ENCODE data around the gene MIA. TPM values are rescaled to one million over a fixed set of nuclear protein-coding genes. Genes with fewer than 3 reads are reported as not detected.
A peak's percentile ranks its signal among the peaks of the same experiment; 100 is the strongest.

MIA gene
- total RNA-seq, 1 experiment from 2014 or later: 234 TPM

DNA sequence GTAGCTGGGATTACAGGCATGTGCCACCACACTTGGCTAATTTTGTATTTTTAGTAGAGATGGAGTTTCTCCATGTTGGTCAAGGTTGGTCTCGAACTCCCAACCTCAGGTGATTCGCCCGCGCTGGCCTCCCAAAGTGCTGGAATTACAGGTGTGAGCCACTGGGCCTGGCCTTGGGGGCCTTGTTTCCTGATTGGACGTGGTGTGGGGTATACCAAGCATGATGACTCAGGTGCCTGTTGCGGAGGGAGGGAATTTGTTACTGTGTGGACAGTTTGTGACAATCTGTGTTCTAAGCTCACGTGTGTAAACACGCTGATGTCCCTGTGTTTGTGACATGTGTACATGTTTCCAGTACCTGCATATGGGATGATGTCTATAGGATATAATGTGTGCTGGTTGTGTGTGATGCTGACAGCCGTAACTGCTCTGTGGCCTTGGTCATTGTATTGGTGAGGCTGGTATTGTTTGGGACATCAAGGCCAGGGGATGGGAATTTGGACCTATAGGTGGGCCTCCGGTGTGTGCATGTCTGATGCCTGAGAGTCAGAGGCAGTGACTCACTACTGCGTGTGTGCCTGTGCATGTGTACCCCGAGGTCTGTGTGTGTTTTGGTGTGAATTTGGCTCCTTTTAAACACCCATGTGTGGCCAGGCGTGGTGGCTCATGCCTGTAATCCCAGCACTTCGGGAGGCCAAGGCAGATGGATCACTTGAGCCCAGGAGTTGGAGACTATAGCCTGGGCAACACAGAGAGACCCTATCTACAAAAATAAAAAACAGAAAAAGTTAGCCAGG lies 22.0 kb downstream of the MIA start:
- in situ Hi-C loops (cut with HindIII; ENCODE audit: low pct_unique_long_range_greater_than_20kb, low sequenced_read_pairs): no loop called here
- DNase-seq (ENCODE audit: low read depth, low spot score): no peak

DNA sequence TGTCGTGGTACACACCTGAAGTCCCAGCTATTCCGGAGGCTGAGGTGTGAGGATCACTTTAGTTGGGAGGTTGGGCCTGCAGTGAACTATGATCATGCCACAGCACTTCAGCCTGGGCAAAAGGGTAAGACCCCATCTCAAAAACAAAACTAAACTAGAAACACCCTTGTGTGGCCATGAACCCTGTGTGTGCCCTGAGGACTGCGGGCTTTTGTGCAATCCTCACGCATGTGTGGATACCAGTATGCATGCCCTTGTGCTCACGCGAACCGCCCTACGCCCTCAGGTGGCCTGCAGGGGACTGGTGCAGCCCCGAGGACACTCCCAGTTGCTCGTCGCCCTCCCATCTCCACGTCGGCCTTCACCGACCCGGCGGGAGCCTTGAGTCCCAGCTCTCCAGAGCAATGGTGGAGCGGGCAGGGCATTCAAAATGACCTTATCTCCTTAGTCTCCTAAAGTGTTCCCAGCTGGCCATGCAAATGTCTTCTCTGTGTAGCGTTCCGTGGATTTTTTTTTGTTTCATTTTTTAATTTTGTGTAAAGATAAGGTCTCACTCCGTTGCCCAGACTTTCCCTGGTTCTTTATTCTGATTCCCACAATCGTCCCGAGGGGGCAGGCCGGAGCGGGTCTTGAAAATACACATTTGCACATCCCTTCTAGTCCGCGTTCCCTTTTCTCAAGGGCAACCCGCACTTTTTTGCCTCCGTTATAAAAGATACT lies 22.8 kb downstream of the MIA start:
- in situ Hi-C loops (cut with HindIII; ENCODE audit: low pct_unique_long_range_greater_than_20kb, low sequenced_read_pairs): no loop called here
- peak; percentile 70 for DNase-seq (ENCODE audit: low read depth, low spot score)

GRCh38 chr19:40798683-40799557 lies 23.6 kb downstream of the MIA start, which contains the start of gene EGLN2:
TSS of gene EGLN2 (plus strand) at chr19:40799191. CDS start at chr19:40800573, 1,382 bp downstream.
- peak; percentile 99 for DNase-seq (ENCODE audit: low read depth, low spot score)
- in situ Hi-C loops (cut with HindIII; ENCODE audit: low pct_unique_long_range_greater_than_20kb, low sequenced_read_pairs): no loop called here

GRCh38 chr19:40799558-40800338 lies 24.4 kb downstream of the MIA start:
- in situ Hi-C loops (cut with HindIII; ENCODE audit: low pct_unique_long_range_greater_than_20kb, low sequenced_read_pairs): no loop called here
- DNase-seq (ENCODE audit: low read depth, low spot score): peak; percentile 33

- no peak for DNase-seq (ENCODE audit: low read depth, low spot score)
- in situ Hi-C loops (cut with HindIII; ENCODE audit: low pct_unique_long_range_greater_than_20kb, low sequenced_read_pairs): no loop called here
Observed at GRCh38 chr19:40800339-40800996, 25.1 kb downstream of the MIA start.

DNA sequence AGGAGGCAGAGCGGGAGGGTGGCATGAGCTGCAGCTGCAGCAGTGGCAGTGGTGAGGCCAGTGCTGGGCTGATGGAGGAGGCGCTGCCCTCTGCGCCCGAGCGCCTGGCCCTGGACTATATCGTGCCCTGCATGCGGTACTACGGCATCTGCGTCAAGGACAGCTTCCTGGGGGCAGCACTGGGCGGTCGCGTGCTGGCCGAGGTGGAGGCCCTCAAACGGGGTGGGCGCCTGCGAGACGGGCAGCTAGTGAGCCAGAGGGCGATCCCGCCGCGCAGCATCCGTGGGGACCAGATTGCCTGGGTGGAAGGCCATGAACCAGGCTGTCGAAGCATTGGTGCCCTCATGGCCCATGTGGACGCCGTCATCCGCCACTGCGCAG lies 25.7 kb downstream of the MIA start:
- DNase-seq (ENCODE audit: low read depth, low spot score): no peak
- in situ Hi-C loops (cut with HindIII; ENCODE audit: low pct_unique_long_range_greater_than_20kb, low sequenced_read_pairs): no loop called here

- in situ Hi-C loops (cut with HindIII; ENCODE audit: low pct_unique_long_range_greater_than_20kb, low sequenced_read_pairs): no loop called here
- DNase-seq (ENCODE audit: low read depth, low spot score): no peak
Observed at GRCh38 chr19:40801426-40802299, 26.3 kb downstream of the MIA start.

- DNase-seq (ENCODE audit: low read depth, low spot score): no peak
- in situ Hi-C loops (cut with HindIII; ENCODE audit: low pct_unique_long_range_greater_than_20kb, low sequenced_read_pairs): no loop called here
Observed at GRCh38 chr19:40802300-40803169, 27.2 kb downstream of the MIA start.

DNA sequence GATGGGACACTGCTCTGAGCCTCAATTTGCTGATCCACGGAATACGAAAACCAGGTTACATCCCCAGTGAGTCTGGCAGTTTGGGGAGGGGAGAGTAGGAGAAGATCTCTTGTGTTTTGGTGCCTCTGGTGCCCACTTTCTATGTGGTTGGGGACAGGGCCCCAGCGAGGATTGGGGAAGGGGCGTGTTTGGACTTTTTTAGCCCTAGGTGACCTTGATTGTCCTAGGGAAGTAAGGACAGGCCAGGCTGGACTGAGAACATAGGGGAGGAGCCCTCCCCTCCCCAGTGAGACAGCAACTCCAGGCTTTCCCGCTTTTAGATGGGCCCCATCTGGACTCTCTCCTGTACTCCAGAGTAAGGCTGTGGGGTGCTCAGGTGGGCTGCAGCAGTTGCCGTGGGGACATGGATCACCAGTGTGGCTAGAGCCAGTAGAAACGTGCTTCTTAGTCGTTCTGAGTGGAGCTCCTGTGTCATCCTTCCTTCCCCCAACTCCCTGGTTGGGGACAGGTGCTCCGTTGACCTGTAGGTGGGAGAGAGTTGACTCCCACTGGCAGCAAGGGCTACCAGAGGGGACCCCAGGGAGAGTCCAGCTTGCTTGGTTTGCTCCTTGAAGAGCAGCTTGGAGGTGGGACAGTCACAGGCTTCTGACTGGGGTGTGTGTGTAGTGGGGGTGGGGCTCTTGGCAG lies 28.0 kb downstream of the MIA start:
- DNase-seq (ENCODE audit: low read depth, low spot score): no peak
- in situ Hi-C loops (cut with HindIII; ENCODE audit: low pct_unique_long_range_greater_than_20kb, low sequenced_read_pairs): no loop called here

DNA sequence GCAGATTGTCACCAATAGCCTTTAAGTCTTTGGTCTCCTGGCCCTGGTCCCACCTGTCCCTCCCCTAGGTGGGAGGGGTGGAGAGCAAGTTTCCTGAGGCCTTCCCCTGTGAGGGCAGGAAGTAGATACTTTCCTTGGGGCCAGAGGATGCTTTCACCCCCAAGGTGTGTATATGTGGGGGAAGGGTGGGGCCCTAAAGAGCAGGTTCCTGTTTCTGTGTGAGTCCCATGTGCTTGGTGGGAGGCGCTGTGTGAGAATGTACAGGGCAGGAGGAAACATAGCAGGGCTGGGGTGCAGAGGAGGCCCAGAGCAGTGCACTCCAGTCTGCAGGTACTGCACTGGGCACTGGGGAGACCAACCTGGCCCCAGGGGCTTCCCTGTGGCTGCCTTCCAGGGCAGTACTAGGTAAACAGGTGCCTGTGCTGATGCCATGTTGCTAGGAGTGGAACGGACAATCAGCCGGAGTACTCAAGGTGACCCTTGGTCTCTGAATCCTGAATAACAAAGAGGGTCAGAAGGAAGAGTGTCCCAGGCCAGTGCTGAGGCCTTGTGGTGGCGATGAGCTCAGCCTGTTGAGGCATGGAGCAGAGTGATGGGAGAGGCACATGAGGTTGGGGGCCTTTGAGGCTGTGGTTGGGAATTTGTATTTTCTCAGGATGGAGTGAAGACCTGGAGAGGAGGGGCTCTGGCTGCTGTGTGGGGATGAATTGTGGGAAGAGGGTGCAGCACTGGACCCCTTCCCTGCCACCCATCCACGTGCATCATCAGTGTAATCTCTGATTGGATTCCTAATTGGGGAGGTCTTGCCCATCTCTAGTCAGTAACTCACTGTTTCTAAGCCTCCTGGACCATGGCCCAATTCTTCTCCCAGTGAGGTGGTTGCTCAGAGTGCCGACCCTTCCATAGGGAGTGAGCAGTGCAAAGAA lies 28.8 kb downstream of the MIA start:
- no peak for DNase-seq (ENCODE audit: low read depth, low spot score)
- in situ Hi-C loops (cut with HindIII; ENCODE audit: low pct_unique_long_range_greater_than_20kb, low sequenced_read_pairs): no loop called here

DNA sequence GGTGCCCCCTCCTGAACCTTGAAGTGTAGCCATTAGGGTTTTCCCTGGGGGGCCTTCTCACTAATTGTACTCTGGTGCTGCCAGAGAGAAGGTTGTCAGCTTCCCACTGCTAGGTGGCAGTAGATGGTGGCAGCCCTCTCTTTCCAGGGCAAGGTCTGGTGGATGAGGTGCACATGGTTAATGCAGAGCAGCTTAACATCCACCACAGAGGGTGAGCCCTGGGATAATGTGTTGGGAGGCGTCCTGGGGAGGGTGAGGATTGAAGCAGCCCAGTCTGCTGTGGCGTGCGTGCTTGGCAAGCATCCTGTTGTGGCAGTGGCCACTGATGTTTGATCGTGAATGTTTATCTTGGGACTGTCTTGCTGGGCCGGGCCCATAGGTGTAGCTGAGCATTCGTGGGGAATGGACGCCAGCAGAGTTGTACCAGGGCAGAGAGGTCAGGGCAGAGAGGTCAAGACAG lies 29.5 kb downstream of the MIA start:
- no peak for DNase-seq (ENCODE audit: low read depth, low spot score)
- in situ Hi-C loops (cut with HindIII; ENCODE audit: low pct_unique_long_range_greater_than_20kb, low sequenced_read_pairs): no loop called here

GRCh38 chr19:40805258-40805868 lies 30.0 kb downstream of the MIA start:
- in situ Hi-C loops (cut with HindIII; ENCODE audit: low pct_unique_long_range_greater_than_20kb, low sequenced_read_pairs): no loop called here
- no peak for DNase-seq (ENCODE audit: low read depth, low spot score)

- in situ Hi-C loops (cut with HindIII; ENCODE audit: low pct_unique_long_range_greater_than_20kb, low sequenced_read_pairs): no loop called here
- peak; percentile 92 for DNase-seq (ENCODE audit: low read depth, low spot score)
Observed at GRCh38 chr19:40806423-40807146, 31.3 kb downstream of the MIA start.

Measured in SK-MEL-5 (cell line).